CD4-positive, alpha-beta T cell treated with Interleukin-10 for 1 hour (primary cell): ENCODE results near the gene PCDHGA4.
"Not testable (repeated sequence)": the region's sequence is repeated elsewhere in the genome, so short reads cannot be mapped to it uniquely, and the experiment has no call there.

Experiments
- DNase-seq: peaks from one replicate; pipeline ENCODE4 v3.0.0-alpha.2; 2020

Gene PCDHGA4

DNA sequence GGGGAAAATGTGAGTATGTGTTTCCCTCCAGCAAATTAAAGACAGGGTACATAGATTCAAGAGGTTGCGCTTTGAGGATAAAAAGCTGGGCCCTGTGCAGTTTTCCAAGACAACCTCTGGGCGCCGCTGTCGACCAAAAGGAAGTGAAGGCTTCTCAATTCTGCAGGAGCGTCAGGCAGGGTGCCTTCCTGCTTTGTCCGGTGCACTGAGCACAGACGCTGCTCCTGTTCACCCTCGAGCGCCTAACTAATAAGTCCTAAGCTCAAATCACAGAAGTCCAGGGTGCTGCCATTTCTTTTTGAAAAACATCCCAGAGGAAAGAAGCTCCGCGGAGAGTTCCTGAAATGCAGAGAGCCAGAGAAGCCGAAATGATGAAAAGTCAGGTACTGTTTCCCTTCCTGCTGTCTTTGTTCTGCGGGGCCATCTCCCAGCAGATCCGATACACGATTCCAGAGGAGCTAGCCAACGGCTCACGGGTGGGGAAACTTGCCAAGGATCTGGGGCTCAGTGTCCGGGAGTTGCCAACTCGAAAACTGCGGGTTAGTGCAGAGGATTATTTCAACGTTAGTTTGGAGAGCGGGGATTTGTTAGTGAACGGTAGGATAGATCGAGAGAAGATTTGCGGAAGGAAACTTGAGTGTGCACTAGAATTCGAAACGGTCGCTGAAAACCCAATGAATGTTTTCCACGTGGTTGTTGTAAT is 4.8 kb upstream of the PCDHGA4 start, which contains the start of gene PCDHGB1:
Gene PCDHGB1, plus strand, starts transcription at position 183 of the 703 bp plus-strand sequence. Its CDS starts 162 bp downstream, at position 345.
- DNase-seq = peak; percentile 44

DNA sequence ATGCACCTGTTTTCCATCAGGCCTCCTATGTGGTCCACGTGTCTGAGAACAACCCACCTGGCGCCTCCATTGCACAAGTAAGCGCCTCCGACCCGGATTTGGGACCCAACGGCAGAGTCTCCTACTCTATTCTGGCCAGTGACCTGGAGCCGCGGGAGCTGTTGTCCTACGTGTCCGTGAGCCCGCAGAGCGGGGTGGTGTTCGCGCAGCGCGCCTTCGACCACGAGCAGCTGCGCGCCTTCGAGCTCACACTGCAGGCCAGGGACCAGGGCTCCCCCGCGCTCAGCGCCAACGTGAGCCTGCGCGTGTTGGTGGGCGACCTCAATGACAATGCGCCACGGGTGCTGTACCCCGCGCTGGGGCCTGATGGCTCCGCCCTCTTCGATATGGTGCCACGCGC is 3.2 kb upstream of the PCDHGA4 start:
- no peak for DNase-seq

DNA sequence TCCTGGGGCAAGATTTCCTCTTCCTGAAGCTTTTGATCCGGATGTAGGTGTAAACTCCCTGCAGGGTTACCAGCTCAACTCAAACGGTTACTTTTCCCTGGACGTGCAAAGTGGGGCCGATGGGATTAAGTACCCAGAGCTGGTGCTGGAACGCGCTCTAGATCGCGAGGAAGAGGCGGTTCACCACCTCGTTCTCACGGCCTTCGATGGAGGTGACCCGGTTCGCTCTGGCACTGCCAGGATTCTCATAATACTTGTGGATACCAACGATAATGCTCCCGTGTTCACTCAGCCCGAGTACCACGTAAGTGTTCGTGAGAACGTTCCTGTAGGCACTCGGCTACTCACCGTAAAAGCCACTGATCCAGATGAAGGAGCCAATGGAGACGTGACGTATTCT is 820 bp downstream of the PCDHGA4 start:
- DNase-seq = no peak

DNA sequence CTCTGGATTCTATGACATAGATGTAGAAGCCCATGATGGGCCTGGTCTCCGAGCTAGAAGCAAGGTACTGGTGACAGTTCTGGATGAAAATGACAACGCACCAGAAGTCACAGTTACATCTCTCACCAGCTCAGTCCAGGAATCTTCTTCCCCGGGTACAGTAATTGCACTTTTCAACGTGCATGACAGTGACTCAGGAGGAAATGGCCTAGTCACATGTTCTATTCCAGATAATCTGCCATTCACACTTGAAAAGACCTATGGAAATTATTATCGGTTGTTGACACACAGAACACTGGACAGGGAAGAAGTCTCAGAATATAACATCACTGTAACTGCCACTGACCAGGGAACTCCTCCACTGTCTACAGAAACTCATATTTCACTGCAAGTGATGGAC is 1.3 kb downstream of the PCDHGA4 start:
- no peak for DNase-seq

DNA sequence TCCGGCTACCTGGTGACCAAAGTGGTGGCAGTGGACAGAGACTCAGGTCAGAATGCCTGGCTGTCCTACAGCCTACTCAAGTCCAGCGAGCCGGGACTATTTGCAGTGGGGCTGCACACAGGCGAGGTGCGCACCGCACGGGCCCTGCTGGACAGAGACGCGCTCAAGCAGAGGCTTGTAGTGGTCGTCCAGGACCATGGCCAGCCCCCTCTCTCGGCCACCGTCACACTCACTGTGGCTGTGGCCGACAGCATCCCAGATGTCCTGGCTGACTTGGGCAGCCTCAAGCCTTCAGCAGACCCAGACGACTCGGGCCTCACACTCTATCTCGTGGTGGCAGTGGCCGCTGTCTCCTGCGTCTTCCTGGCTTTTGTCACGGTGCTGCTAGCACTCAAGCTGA is 2.1 kb downstream of the PCDHGA4 start:
- DNase-seq = no peak

DNA sequence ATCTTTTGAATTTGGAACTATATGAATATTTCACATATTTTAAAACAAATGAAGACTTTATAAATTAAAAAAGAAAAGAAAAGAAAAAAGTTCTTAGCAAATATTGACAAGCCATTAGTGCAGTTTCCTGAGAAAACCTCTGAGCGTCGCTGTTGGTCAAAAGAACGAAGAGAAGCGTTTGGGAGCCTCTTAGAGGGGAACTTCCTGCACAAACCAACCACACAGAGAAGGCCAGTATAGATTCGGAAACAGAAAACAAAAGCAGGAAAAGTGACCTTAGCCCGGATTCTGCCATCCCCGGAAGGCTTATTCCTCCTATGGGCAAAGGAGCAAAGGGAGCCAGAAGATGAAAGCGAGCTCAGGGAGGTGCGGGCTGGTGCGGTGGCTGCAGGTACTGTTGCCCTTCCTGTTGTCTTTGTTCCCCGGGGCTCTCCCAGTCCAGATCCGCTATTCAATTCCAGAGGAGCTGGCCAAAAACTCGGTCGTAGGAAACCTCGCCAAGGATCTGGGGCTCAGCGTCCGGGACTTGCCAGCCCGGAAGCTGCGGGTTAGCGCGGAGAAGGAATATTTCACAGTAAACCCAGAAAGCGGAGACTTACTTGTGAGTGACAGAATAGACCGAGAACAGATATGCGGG is 5.1 kb downstream of the PCDHGA4 start, which contains the start of gene PCDHGB2:
Gene PCDHGB2, plus strand, starts transcription at position 205 of the 637 bp plus-strand sequence. Its CDS starts 142 bp downstream, at position 347.
- DNase-seq = peak; percentile 48

DNA sequence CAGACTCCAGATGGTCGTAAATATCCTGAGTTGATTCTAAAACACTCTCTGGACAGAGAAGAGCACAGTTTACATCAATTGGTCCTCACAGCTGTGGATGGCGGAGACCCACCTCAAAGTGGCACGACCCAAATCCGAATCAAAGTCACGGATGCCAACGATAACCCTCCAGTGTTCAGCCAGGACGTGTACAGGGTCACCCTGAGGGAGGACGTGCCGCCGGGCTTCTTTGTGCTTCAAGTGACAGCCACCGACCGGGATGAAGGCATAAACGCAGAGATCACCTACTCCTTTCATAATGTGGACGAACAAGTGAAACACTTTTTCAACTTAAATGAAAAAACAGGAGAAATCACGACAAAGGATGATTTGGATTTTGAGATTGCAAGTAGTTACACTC is 5.9 kb downstream of the PCDHGA4 start:
- no peak for DNase-seq

DNA sequence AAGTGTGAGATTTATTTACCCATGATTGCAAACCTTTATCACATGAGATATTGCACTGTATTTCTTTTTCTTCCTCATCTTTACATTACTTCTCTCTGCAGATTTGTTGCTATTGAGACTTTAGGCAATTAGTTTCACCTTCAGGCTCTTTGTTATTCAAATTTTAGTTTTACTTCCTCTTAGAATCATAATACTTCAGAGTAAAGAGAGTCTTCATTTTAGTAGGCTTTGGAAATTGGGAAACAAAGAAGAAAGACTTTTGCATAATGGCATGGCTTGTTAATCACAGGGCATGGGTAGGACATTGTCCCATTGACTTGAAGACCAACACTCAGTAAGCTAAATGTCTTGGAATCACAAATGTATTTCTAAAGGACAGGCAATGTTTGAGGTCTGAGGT is 7.9 kb downstream of the PCDHGA4 start:
- DNase-seq = no peak

DNA sequence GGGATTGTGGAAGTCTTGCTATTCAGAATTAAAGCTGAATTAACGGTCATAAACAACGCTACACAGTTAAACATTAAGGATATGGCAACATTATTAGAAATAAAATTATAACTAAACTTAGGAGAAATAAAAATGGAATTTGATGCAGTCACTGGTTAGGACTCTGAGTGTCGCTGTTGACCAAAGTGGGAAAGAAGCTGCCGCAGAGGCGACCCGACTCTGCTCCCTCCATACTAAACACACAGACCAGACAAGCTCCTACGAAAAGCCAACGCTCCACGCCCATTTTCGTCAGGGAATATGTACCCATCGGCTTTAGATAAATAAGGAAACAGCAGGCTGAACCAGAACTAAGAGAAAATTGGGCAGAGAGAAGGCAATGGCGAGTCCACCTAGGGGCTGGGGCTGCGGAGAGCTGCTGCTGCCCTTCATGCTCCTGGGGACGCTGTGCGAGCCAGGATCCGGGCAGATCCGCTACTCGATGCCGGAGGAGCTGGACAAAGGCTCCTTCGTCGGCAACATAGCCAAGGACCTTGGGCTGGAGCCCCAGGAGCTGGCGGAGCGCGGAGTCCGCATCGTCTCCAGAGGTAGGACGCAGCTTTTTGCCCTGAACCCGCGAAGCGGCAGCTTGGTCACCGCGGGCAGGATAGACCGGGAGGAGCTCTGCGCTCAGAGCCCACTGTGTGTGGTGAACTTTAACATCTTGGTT is 9.3 kb downstream of the PCDHGA4 start, which contains the start of gene PCDHGA5:
Gene PCDHGA5, plus strand, starts transcription at position 211 of the 709 bp plus-strand sequence. Its CDS starts 169 bp downstream, at position 380.
- DNase-seq = no peak

DNA sequence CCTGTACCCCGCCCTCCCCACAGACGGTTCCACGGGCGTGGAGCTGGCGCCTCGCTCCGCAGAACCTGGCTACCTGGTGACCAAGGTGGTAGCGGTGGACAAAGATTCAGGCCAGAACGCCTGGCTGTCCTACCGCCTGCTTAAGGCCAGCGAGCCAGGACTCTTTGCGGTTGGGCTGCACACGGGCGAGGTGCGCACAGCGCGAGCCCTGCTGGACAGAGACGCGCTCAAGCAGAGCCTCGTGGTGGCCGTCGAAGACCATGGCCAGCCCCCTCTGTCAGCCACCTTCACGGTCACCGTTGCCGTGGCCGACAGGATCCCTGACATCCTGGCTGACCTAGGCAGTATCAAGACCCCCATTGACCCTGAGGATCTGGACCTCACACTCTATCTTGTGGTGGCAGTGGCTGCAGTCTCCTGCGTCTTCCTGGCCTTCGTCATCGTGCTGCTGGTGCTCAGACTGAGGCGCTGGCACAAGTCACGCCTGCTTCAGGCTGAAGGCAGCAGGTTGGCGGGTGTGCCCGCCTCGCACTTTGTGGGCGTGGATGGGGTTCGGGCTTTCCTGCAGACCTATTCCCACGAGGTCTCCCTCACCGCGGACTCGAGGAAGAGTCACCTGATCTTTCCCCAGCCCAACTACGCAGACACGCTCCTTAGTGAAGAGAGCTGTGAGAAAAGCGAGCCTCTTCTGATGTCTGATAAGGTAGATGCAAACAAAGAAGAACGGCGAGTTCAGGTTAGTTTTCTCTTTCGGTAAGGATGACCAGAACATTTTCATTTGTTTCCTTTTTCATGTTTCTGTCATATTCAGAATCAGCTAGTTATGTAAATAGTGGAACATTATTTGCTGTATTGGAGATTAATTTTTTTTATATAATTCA is 11.4 kb downstream of the PCDHGA4 start:
- no peak for DNase-seq

DNA sequence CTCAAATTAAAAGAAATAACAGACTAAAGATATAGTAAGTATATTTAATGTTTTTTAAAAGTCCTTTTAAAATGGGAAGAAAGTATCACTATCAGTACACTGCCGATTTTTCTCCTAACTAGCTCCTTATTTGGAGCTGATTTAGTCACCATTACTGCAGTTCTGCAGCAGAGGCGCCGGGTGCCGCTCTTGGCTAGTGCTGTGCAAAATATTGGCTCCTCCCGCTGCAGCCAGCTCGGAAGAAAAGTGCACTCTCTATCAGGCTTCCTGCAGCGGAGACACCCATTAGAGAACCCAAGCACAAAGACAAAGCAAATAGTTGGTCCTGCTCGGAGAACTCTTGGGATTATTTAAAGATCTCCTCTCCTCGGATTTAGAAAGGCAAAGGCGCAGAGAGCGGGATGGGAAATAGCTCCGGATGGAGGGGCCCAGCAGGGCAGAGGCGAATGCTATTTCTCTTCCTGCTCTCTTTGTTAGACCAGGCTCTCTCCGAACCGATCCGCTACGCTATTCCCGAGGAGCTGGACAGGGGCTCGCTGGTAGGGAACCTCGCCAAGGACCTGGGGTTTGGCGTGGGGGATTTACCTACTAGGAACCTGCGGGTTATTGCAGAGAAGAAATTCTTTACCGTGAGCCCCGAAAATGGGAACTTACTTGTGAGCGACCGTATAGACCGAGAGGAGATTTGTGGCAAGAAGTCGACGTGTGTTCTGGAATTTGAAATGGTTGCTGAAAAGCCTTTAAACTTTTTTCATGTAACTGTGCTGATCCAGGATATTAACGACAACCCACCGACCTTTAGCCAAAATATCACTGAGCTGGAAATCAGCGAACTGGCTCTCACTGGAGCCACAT is 15.4 kb downstream of the PCDHGA4 start, which contains the start of gene PCDHGB3:
Gene PCDHGB3, plus strand, starts transcription at position 249 of the 855 bp plus-strand sequence. Its CDS starts 153 bp downstream, at position 402.
- DNase-seq = peak; percentile 51

DNA sequence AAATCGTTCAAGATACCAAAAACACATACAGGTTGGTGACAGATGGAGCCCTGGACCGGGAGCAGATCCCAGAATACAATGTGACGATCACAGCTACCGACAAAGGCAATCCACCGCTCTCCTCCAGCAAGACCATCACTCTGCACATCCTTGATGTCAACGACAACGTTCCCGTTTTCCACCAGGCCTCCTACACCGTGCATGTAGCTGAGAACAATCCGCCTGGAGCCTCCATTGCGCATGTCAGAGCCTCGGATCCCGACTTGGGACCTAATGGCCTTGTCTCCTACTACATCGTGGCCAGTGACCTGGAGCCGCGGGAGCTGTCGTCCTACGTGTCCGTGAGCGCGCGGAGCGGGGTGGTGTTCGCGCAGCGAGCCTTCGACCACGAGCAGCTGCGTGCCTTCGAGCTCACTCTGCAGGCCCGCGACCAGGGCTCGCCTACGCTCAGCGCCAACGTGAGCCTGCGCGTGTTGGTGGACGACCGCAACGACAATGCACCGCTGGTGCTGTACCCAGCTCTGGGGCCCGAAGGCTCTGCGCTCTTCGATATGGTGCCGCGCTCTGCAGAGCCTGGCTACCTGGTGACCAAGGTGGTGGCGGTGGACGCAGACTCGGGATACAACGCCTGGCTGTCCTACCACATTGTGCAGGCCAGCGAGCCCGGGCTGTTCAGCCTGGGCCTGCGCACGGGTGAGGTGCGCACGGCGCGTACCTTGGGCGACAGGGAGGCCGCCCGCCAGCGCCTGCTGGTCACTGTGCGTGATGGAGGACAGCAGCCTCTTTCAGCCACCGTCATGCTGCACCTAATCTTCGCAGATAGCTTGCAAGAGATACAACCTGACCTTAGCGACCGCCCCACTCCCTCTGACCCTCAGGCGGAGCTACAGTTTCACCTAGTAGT is 17.0 kb downstream of the PCDHGA4 start:
- DNase-seq = no peak

DNA sequence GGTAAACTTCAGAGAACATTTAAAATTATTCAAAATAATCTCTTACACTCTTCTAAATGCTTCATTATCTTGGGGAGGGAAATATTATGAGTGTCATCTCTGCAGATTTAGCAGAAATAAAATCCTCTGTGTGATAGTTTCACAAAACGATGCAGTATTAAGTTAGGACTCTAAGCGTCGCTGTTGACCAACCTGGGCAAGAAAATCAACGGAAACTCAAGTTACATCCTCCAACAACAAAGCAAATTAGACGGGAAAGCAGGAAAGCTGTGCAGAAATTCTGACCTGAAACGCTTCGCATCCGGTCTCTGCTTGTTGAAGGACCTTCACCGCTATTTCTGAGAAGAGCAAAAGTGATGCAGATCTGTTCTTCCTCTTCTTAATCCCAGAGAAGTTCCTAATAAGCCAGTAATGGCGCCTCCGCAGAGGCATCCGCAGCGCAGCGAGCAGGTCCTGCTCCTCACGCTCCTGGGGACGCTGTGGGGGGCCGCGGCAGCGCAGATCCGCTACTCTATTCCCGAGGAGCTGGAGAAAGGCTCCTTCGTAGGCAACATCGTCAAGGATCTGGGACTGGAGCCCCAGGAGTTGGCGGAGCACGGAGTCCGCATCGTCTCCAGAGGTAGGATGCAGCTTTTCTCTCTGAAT is 19.0 kb downstream of the PCDHGA4 start, which contains the start of gene PCDHGA6:
Gene PCDHGA6, plus strand, starts transcription at position 219 of the 645 bp plus-strand sequence. Its CDS starts 193 bp downstream, at position 412.
- peak; percentile 12 for DNase-seq

DNA sequence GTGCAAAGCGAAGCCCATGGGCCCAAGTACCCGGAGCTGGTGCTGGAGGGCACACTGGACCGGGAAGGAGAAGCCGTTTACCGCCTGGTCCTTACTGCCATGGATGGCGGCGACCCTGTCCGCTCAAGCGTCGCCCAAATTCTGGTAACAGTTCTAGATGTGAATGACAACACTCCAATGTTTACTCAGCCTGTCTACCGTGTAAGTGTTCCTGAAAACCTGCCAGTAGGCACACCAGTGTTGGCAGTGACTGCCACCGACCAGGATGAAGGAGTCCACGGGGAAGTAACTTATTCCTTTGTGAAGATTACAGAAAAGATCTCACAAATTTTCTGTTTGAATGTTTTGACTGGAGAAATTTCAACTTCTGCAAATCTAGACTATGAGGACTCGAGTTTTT is 19.8 kb downstream of the PCDHGA4 start:
- no peak for DNase-seq

DNA sequence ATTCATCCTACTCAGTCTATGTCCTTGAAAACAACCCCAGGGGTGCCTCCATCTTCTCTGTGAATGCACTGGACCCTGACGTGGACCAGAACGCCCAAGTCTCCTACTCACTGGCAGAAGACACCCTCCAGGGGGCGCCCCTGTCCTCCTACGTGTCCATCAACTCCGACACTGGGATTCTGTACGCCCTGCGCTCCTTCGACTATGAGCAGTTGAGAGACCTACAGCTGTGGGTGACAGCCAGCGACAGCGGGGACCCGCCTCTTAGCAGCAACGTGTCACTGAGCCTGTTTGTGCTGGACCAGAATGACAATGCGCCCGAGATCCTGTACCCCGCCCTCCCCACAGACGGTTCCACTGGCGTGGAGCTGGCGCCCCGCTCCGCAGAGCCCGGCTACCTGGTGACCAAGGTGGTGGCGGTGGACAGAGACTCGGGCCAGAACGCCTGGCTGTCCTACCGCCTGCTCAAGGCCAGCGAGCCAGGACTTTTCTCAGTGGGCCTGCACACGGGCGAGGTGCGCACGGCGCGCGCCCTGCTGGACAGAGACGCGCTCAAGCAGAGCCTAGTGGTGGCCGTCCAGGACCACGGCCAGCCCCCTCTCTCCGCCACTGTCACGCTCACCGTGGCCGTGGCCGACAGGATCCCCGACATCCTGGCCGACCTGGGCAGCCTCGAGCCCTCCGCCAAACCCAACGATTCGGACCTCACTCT is 20.8 kb downstream of the PCDHGA4 start:
- DNase-seq = not testable (repeated sequence)

DNA sequence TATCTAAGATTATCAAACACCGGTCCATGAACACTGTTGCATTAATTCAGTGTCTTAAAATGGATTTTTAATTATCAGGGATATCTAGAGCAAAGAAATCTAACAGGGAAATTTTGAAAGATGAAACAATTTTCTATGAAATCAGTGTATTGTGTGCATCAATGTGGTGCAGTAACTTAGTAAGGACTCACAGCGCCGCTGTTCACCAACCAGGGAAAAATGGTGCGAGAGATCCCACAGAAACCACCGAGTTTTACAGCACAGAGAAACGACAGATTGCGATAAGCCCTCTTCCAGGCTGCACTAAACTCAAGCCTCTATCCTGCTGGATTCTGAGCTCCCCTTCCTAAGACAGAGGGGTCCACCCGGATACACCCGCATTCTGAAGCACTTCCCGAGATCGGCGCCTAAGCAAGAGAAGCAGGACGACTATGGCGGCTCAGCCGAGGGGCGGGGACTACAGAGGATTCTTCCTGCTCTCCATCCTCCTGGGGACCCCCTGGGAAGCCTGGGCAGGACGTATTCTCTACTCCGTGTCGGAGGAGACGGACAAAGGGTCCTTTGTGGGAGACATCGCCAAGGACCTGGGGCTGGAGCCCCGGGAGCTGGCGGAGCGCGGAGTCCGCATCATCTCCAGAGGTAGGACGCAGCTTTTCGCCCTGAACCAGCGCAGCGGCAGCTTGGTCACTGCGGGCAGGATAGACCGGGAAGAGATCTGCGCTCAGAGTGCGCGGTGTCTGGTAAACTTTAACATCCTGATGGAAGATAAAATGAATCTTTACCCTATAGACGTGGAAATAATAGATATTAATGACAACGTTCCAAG is 27.9 kb downstream of the PCDHGA4 start, which contains the start of gene PCDHGA7:
Gene PCDHGA7, plus strand, starts transcription at position 274 of the 826 bp plus-strand sequence. Its CDS starts 158 bp downstream, at position 432.
- DNase-seq = no peak

DNA sequence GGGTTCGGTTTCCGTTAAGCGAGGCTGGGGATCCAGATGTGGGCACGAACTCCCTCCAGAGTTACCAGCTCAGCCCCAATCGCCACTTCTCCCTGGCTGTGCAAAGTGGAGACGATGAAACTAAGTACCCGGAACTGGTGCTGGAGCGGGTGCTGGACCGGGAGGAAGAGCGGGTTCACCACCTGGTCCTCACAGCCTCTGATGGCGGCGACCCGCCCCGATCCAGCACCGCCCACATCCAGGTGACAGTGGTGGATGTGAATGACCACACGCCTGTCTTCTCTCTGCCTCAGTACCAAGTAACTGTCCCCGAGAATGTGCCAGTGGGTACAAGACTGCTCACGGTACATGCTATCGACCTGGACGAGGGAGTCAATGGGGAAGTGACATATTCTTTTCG is 28.5 kb downstream of the PCDHGA4 start:
- no peak for DNase-seq
